H1 (cell line): Measurements from ENCODE around the gene ACP4. TPM values are rescaled to one million over a fixed set of nuclear protein-coding genes. Genes with fewer than 3 reads are reported as not detected.

Source experiments
- CTCF ChIA-PET: fragments of 300-600 bp; sonication (Branson Sonifier 250); formaldehyde crosslinking; loops from one replicate; lab custom pipeline; 2021; ENCODE audit not compliant: partially characterized antibody; lab: Charles Lee
- POLR2A ChIA-PET: fragments of 300-600 bp; sonication (Branson Sonifier 250); formaldehyde crosslinking; loops from one replicate; lab custom pipeline; 2021; ENCODE audit warnings: inconsistent platforms; ENCODE audit not compliant: partially characterized antibody; lab: Charles Lee
- DNase-seq, 2 experiments: peaks; one replicate each; pipeline versions ENCODE4 v3.0.0 to v3.0.0-alpha.2; 2010 to 2022; ENCODE audit warnings: low spot score in 2 of 2, low read depth in 1 of 2, mixed read lengths in 1 of 2
- FAIRE-seq: peaks from 2 replicates; lab custom pipeline; 2011; peaks lifted over from hg19 to GRCh38; lab: Jason Lieb, UNC
- H2AFZ ChIP-seq: 2 replicates; pipeline ENCODE4 v1.8.1; 2012; ENCODE audit warnings: low read length, inconsistent platforms
- H2AK5ac ChIP-seq: 2 replicates; pipeline ENCODE4 v1.6.1; 2013; ENCODE audit warnings: low read depth, low read length
- H2BK120ac ChIP-seq: replicated peaks from 2 replicates; pipeline ENCODE3; 2013; ENCODE audit warnings: low read depth, low read length, inconsistent platforms
- H2BK12ac ChIP-seq: 2 replicates; pipeline ENCODE4 v1.6.1; 2013; ENCODE audit warnings: low read depth, low read length
- H2BK15ac ChIP-seq: 2 replicates; pipeline ENCODE4 v1.6.1; 2013; ENCODE audit warnings: low read length
- H2BK20ac ChIP-seq: 2 replicates; pipeline ENCODE4 v1.6.1; 2013; ENCODE audit warnings: low read length
- H2BK5ac ChIP-seq: 2 replicates; pipeline ENCODE4 v1.6.1; 2013; ENCODE audit warnings: low read depth, low read length
- H3K14ac ChIP-seq: 2 replicates; pipeline ENCODE4 v1.6.1; 2013; ENCODE audit warnings: inconsistent platforms; ENCODE audit not compliant: insufficient read length
- H3K18ac ChIP-seq: 2 replicates; pipeline ENCODE4 v1.6.1; 2013; ENCODE audit warnings: low read length; ENCODE audit errors: extremely low read depth
- H3K23ac ChIP-seq: 2 replicates; pipeline ENCODE4 v1.6.1; 2013; ENCODE audit warnings: inconsistent platforms; ENCODE audit not compliant: insufficient read length
- H3K23me2 ChIP-seq: 2 replicates; pipeline ENCODE4 v1.6.1; 2013; ENCODE audit warnings: low read depth, low read length
- H3K27ac ChIP-seq: 2 replicates; pipeline ENCODE4 v1.6.1; 2011; ENCODE audit warnings: low read depth, low read length, inconsistent platforms
- H3K27me3 ChIP-seq, 4 experiments: replicated peaks in 1 of 4; 1 replicate in 1 of 4; 2 replicates in 3 of 4; pipeline versions ENCODE4 v1.6.1 to v1.8.1; 2011 to 2013; ENCODE audit warnings: low read length in 3 of 4, mild to moderate bottlenecking in 3 of 4, inconsistent platforms in 2 of 4, mixed read lengths in 2 of 4, moderate library complexity in 1 of 4; ENCODE audit not compliant: control insufficient read depth in 3 of 4, insufficient read depth in 3 of 4; ENCODE audit errors: extremely low read depth in 1 of 4
- H3K36me3 ChIP-seq, 4 experiments: 2 replicates each; pipeline versions ENCODE4 v1.6.1 to v1.8.1; 2011 to 2013; ENCODE audit warnings: mild to moderate bottlenecking in 4 of 4, low read length in 3 of 4, moderate library complexity in 2 of 4, control low read depth in 1 of 4, inconsistent platforms in 1 of 4; ENCODE audit not compliant: insufficient read depth in 4 of 4, control insufficient read depth in 2 of 4
- H3K4ac ChIP-seq: replicated peaks from 2 replicates; pipeline ENCODE3; 2013; ENCODE audit warnings: low read length, low read depth, mixed read lengths, inconsistent platforms; ENCODE audit not compliant: insufficient read length
- H3K4me1 ChIP-seq, 4 experiments: replicated peaks in 1 of 4; 1 replicate in 1 of 4; 2 replicates in 3 of 4; pipeline versions ENCODE4 v1.6.1 to v1.8.1; 2011 to 2013; ENCODE audit warnings: low read length in 3 of 4, inconsistent platforms in 2 of 4, mixed read lengths in 1 of 4; ENCODE audit not compliant: insufficient read depth in 4 of 4, control insufficient read depth in 3 of 4
- H3K4me2 ChIP-seq, 2 experiments: 2 replicates each; pipeline versions ENCODE4 v1.6.1 to v1.8.1; 2011 to 2013; ENCODE audit warnings: low read depth in 2 of 2, low read length in 2 of 2, control low read depth in 1 of 2, inconsistent platforms in 1 of 2, mild to moderate bottlenecking in 1 of 2; ENCODE audit not compliant: insufficient read depth in 1 of 2
- H3K4me3 ChIP-seq, 4 experiments: fragments of 200-600, 300-600 bp in 1 of 4; sonication (generic), shearing (Covaris generic), sonication (Bioruptor Twin) in 1 of 4; 2 replicates each; pipeline versions ENCODE4 v1.5.1 to v1.8.1; 2011 to 2016; ENCODE audit warnings: low read length in 4 of 4, low read depth in 3 of 4, control low read depth in 2 of 4, inconsistent platforms in 2 of 4, mild to moderate bottlenecking in 2 of 4, mixed read lengths in 1 of 4, moderate library complexity in 1 of 4; ENCODE audit not compliant: insufficient read depth in 2 of 4; ENCODE audit errors: extremely low read depth in 1 of 4
- H3K56ac ChIP-seq: replicated peaks from 2 replicates; pipeline ENCODE3; 2013; ENCODE audit warnings: low read depth, mild to moderate bottlenecking, mixed read lengths, low read length, inconsistent platforms; ENCODE audit not compliant: insufficient read length
- H3K79me1 ChIP-seq: 2 replicates; pipeline ENCODE4 v1.6.1; 2013; ENCODE audit warnings: low read depth, low read length, control low read depth
- H3K79me2 ChIP-seq, 2 experiments: 2 replicates each; pipeline versions ENCODE4 v1.6.1 to v1.8.1; 2012 to 2013; ENCODE audit warnings: low read length in 2 of 2, mild to moderate bottlenecking in 2 of 2, inconsistent platforms in 1 of 2; ENCODE audit not compliant: insufficient read depth in 2 of 2, control insufficient read depth in 1 of 2
- H3K9ac ChIP-seq, 4 experiments: replicated peaks in 1 of 4; 1 replicate in 1 of 4; 2 replicates in 3 of 4; pipeline versions ENCODE4 v1.6.1 to v1.8.1; 2011 to 2013; ENCODE audit warnings: low read depth in 3 of 4, low read length in 3 of 4, control low read depth in 2 of 4, mild to moderate bottlenecking in 2 of 4, moderate library complexity in 2 of 4, inconsistent platforms in 1 of 4; ENCODE audit errors: extremely low read depth in 1 of 4
- H3K9me3 ChIP-seq, 2 experiments: 2 replicates each; pipeline versions ENCODE4 v1.6.1 to v1.8.1; 2012 to 2013; ENCODE audit warnings: mild to moderate bottlenecking in 2 of 2, moderate library complexity in 2 of 2, control low read depth in 1 of 2, inconsistent platforms in 1 of 2, low read depth in 1 of 2, low read length in 1 of 2, mixed read lengths in 1 of 2; ENCODE audit not compliant: insufficient read depth in 2 of 2
- H4K20me1 ChIP-seq, 2 experiments: replicated peaks in 1 of 2; 2 replicates each; pipeline versions ENCODE3 to v1.8.1; 2011 to 2013; ENCODE audit warnings: inconsistent platforms in 2 of 2, low read length in 2 of 2, mild to moderate bottlenecking in 1 of 2; ENCODE audit not compliant: insufficient read depth in 2 of 2, control insufficient read depth in 1 of 2
- H4K5ac ChIP-seq: 2 replicates; pipeline ENCODE4 v1.6.1; 2013; ENCODE audit warnings: low read length, low read depth, mixed read lengths, inconsistent platforms; ENCODE audit not compliant: insufficient read length
- H4K8ac ChIP-seq: 2 replicates; pipeline ENCODE4 v1.8.0; 2013; ENCODE audit warnings: mild to moderate bottlenecking, moderate library complexity, low read length, inconsistent platforms; ENCODE audit not compliant: insufficient read depth; ENCODE audit errors: extremely low read depth
- H4K91ac ChIP-seq: replicated peaks from 2 replicates; pipeline ENCODE3; 2013; ENCODE audit warnings: low read length, mixed read lengths, inconsistent platforms; ENCODE audit not compliant: insufficient read length
- ASH2L ChIP-seq: fragments of 200-600, 300-600 bp; sonication (generic); IDR thresholded peaks from one replicate; pipeline ENCODE4 v1.7.1; 2017; ENCODE audit warnings: low read length
- CBX8 ChIP-seq: fragments of 300-800, 300-1000 bp; sonication (generic); IDR thresholded peaks from 2 replicates; pipeline ENCODE4 v1.7.1; 2016; ENCODE audit warnings: low read depth, low read length, borderline replicate concordance
- CHD1 ChIP-seq: IDR thresholded peaks from 2 replicates; pipeline ENCODE4 v1.6.1; 2012; ENCODE audit warnings: low read depth, low read length, improper control_type of control experiment
- CTBP2 ChIP-seq: IDR thresholded peaks from 2 replicates; pipeline ENCODE4 v1.7.0; 2011; ENCODE audit warnings: borderline replicate concordance, mild to moderate bottlenecking, moderate library complexity, mixed read lengths, low read length; ENCODE audit not compliant: insufficient read depth, insufficient read length
- NANOG ChIP-seq: IDR thresholded peaks from 2 replicates; pipeline ENCODE4 v1.6.1; 2011; ENCODE audit warnings: low read length, low read depth, mild to moderate bottlenecking, inconsistent platforms; ENCODE audit not compliant: insufficient read depth, poor library complexity, severe bottlenecking
- PHF8 ChIP-seq: fragments of 200-600 bp; sonication (generic); conservative IDR thresholded peaks from 2 replicates; pipeline ENCODE4 v1.7.1; 2012; ENCODE audit warnings: low read depth, mild to moderate bottlenecking, inconsistent platforms, low read length, moderate library complexity
- SIRT6 ChIP-seq: IDR thresholded peaks from one replicate; pipeline ENCODE4 v1.7.1; 2012; ENCODE audit warnings: low read length, inconsistent platforms
- SP1 ChIP-seq: IDR thresholded peaks from 2 replicates; pipeline ENCODE4 v1.6.1; 2011; ENCODE audit warnings: low read depth, low read length
- TAF7 ChIP-seq: optimal IDR thresholded peaks from 2 replicates; pipeline ENCODE3; 2011; ENCODE audit warnings: low read depth, mild to moderate bottlenecking, inconsistent platforms, low read length, moderate library complexity, borderline replicate concordance
- WGBS, 2 experiments: shearing (Covaris generic) in 1 of 2; methylation state at CpG; one replicate each; pipeline versions ENCODE4 v1.1.6 to v1.1.7; 2013 to 2015; ENCODE audit warnings: low lambda C conversion rate in 2 of 2, mixed read lengths in 2 of 2, inconsistent platforms in 1 of 2, low coverage in 1 of 2, missing lambda C conversion rate in 1 of 2; ENCODE audit not compliant: insufficient replicate concordance in 2 of 2, insufficient coverage in 1 of 2, insufficient read length in 1 of 2; ENCODE audit errors: extremely low coverage in 1 of 2, missing lambda C conversion rate in 1 of 2; 5-methylcytosine and 5-hydroxymethylcytosine counted together
- polyA plus RNA-seq, 7 experiments: library from polyadenylated mRNA; depleted of rRNA in 3 of 7; stranded (reverse) in 5 of 7; unstranded in 2 of 7; fragments of >200 nt in 5 of 7; fragments of 200-250 nt in 2 of 7; gene quantifications; 1 replicate in 5 of 7; 2 replicates in 1 of 7; 4 replicates in 1 of 7; pipeline versions ENCODE4 v1.2.1 to v1.2.3, GENCODE V29; 2011 to 2013; ENCODE audit warnings: missing spikeins in 2 of 7, mixed read lengths in 2 of 7
- total RNA-seq: library from RNA; stranded (reverse); fragmentation: NEBNext Ultra II Directional; extraction: Animal tissue kit (Norgen Biotek cat#: 25700); gene quantifications from 2 replicates; pipeline ENCODE4 v1.2.1, GENCODE V29; 2021

ACP4 gene
- total and polyA plus RNA-seq, 2 of the 8 experiments (the other 6 are each of a cell fraction or from before 2014, with no cell fraction given) = not detected

DNA sequence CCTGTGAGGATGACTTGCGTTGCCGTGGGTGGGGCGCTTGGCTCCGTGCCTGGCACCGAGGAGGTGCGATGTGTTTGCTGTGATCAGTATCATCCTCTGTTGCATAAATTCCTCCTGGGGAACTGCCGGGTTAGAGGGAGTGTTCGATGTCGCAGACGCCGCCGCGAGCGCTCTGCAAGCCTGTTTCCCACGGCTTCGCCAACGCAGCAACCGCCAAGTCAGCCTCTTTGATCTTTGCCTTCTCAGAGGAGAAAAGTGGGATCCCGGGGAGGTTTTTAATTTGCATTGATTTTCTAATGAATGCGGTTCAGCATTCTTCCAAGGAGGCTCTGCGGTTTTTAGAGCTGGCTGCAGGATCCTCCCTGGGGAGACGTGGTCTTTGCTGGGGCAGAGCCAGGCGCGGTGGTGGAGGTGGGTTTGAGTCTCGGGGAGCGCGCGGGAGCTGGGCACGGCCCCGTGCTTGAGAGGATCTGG is 12.3 kb upstream of the ACP4 start:
- Histone ChIP-seq H4K5ac (no peak overlapping the region), H4K91ac (no peak overlapping the region), H3K4me2 (peak overlapping the region; percentile 61 to 62), H4K8ac (no peak overlapping the region), H3K9me3 (no peaks in the 10 kb centered on the region), H2AFZ (no peak overlapping the region), H3K27me3 (peaks cover 3 to 53% (median 35%) of the 10 kb centered on the region in 4 experiments), H3K56ac (no peak overlapping the region), H3K79me2 (no peaks in the 10 kb centered on the region), H4K20me1 (peaks cover 0 to 2% of the 10 kb centered on the region in 2 experiments), H2BK20ac (no peak overlapping the region), H3K4me3 (peak overlapping the region in 1 of 4 experiments; percentile 47; a peak in 3 of 8 replicates), H3K18ac (no peak overlapping the region; the same call in 1 of the 2 replicates), H3K4me1 (peaks cover 2 to 7% (median 4%) of the 10 kb centered on the region in 4 experiments; a peak in 5 of 7 replicates), H3K27ac (no peak overlapping the region), H2BK5ac (no peak overlapping the region), H2BK12ac (peak overlapping the region; percentile 50; the same call in 1 of the 2 replicates), H3K36me3 (no peaks in the 10 kb centered on the region), H3K9ac (no peak overlapping the region), H3K4ac (no peak overlapping the region), H3K79me1 (no peaks in the 10 kb centered on the region), H2BK15ac (no peak overlapping the region), H3K23ac (no peak overlapping the region), H2AK5ac (no peak overlapping the region), H2BK120ac (no peak overlapping the region), H3K23me2 (peaks cover 4% of the 10 kb centered on the region; the same call in 1 of the 2 replicates)
- POLR2A ChIA-PET = interaction anchor here (0.9 to 9.7 kb wide), 5 partner anchors 11 to 200 kb away, joined by 3 to 110 read pairs (median 4); partner anchors contain the start of gene ACP4
- DNase-seq (no peak), FAIRE-seq (no peak)
- CTCF ChIA-PET = interaction anchor here (0.6 to 10.2 kb wide), 14 partner anchors 51 to 291 kb away, joined by 3 to 170 read pairs (median 5); partner anchors contain the start of genes CLEC11A and SHANK1
- WGBS, 2 experiments = 5% methylated on average over 27 of the region's 30 CpGs; no CpG with 5 or more reads in 1 of the 2 experiments
- TF ChIP-seq ASH2L = peak; percentile 42
- TF ChIP-seq TAF7 = no peak
- no peak for TF ChIP-seq CHD1
- TF ChIP-seq PHF8 = no peak
- no peak for TF ChIP-seq CBX8
- TF ChIP-seq NANOG = peak; percentile 48
- no peak for TF ChIP-seq SP1
- TF ChIP-seq SIRT6 = no peak
- no peak for TF ChIP-seq CTBP2
- TF ChIP-seq, all 59 proteins: peak for 2
- H3K14ac ChIP-seq = no peak overlapping the region
